Hindlimb muscle (tissue), 1 donor: ENCODE measurements around the gene GPR68. TPM values are rescaled to one million over a fixed set of nuclear protein-coding genes. Genes with fewer than 3 reads are reported as not detected.
"Not testable (repeated sequence)": the region's sequence is repeated elsewhere in the genome, so short reads cannot be mapped to it uniquely, and the experiment has no call there.

Experiments
- DNase-seq: peaks from one replicate; pipeline ENCODE4 v3.0.0-alpha.2; 2013
- polyA plus RNA-seq: library from polyadenylated mRNA; unstranded; fragments of 120-200 nt; gene quantifications from one replicate; pipeline ENCODE4 v1.2.1, GENCODE V29; 2013; ENCODE audit not compliant: insufficient read length

Gene GPR68
- polyA plus RNA-seq, 1 donor, result 0.75 TPM

GRCh38 chr14:91228112-91229004, 16.1 kb downstream of the GPR68 start:
- no peak for DNase-seq

DNA sequence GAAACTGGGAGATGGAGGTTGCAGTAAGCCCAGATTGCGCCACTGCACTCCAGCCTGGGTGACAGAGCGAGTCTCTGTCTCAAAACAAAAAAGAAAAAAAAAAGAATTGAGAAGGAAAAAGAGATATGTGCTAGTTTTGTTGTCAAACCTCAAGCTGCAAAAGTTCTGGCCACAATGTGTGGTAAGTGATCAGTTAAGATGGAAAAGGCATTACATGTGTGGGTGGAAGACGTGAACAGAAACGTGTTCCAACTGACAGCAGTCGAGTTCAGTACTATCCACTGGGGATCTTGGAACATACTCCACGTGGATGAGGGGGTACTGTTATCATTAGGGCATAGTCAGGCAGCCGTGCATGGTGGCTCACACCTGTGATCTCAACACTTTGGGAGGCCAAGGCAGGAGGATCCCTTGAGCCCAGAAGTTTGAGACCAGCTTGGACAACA, 17.3 kb downstream of the GPR68 start:
- no peak for DNase-seq

DNA sequence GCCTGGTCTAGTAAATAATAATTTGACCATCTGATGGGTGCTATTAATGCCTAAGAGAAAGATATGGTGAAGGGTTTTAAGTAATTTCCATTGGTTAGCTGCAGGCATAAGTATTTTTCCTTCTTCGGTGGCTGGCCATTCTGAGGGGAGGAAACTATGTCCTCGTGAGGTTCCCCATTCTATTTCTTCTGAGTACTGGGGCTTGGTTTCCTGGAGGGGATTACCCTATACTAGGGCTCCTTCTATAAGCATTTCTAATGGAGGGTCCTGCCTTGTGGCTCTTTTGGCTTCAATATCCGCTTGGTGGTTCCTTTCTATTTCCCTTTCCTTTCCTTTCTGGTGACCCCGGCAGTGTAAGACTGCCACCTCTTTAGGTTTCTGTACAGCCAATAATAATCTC, 18.1 kb downstream of the GPR68 start:
- not testable (repeated sequence) for DNase-seq

- DNase-seq, result no peak
Measured at GRCh38 chr14:91225025-91225424, 19.5 kb downstream of the GPR68 start.

- no peak for DNase-seq
Measured at GRCh38 chr14:91223028-91223783, 21.3 kb downstream of the GPR68 start.

GRCh38 chr14:91221270-91221669, 23.2 kb downstream of the GPR68 start:
- no peak for DNase-seq

DNA sequence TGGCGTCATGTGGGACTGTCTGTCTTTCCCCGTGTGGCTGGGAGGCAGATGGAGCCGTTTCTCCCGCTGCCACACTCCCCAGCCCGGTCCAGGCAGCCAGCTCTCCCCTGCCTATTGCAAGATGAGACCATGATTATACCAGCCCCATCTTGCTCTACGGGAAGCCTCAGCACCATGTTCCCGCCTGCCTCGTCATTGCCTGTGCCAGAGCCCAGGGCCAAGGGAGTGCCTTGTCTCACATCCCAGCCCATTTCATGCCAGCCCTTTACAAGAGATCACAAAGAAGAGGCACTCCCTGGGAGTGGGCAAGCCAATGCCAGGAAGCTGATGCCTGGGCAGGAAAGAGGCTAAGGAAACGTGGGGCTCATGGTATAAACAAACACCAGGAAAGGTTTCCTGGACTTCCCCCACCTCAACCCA, 23.9 kb downstream of the GPR68 start:
- DNase-seq, result no peak

GRCh38 chr14:91219517-91220389, 24.8 kb downstream of the GPR68 start:
- DNase-seq, result no peak

- no peak for DNase-seq
Measured at GRCh38 chr14:91218014-91218413, 26.5 kb downstream of the GPR68 start.

GRCh38 chr14:91216731-91217226, 27.7 kb downstream of the GPR68 start:
- no peak for DNase-seq

DNA sequence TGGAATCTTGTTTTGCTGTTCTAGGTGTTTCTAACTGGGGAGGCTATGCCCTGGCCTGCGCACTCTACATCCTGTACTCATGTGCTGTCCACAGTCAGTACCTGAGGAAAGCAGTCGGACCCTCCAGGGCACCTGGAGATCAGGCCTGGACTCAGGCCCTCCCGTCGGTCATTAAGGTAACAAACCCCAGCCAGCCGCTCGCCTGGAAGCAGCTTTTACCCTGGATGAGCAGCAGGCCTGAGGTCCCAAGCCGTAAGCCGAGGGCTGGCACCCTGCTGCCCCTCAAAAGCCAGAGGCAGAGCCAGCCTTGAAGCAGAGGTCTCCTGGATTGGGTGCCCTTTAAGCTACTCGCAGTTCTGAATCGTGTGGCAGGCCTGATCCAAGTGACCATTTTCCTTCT, 29.1 kb downstream of the GPR68 start:
- no peak for DNase-seq

DNA sequence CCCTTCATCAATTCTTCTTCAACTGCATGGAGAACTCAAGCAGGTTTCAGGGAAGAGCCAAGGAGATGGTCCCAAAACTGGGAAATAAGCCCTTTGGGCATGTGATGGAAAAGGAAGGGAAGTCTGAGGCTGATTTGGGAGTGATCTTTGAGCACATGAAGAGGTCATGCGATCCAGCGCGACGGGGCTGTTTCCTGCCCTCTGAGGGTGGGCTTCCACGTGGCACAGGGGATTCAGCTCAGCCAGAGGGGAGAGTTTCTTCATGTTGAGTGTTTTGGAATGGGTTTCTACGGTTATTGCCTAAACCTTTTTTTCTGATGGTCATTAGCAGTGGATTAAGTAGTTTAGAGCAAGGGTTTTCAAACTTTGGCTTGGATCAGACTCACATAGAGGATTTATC, 30.2 kb downstream of the GPR68 start:
- no peak for DNase-seq

DNA sequence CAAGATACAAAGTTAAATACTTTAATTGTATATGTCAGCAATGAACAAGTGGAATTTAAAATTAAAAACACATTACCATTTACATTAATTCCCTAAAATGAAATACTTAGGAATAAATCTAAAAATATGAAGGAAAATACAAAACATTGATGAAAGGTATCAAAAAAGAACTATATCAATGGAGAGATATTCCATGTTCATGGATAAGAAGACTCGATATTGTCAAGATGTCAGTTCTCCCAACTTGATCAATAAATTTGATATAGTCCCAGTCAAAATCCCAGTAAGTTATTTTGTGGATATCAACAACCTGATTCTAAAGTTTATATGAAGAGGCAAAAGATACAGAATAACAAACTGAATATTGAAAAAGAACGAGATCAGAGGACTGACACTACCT, 33.5 kb downstream of the GPR68 start:
- no peak for DNase-seq

GRCh38 chr14:91207008-91207407, 37.5 kb downstream of the GPR68 start:
- no peak for DNase-seq

DNA sequence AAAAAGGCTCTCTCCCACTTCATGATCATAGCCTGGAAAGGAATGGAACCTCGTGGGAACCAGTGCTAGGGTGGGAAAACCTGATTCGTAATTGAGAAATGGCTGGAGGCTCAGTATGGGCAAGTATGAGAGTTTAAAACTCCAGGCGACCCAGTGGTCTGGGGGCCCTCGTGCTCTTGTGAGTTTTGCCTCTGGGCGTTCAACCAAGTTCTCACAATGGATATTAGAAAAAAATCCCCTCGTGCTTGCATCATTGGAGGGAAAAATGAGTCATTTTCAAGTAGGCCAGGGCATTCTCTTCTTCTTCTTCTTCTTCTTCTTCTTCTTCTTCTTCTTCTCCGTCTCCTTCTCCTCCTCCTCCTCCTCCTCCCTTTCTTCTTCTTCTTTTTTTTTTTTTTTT, 39.0 kb downstream of the GPR68 start:
- no peak for DNase-seq

- DNase-seq, result no peak
Measured at GRCh38 chr14:91204657-91205056, 39.8 kb downstream of the GPR68 start.

GRCh38 chr14:91202234-91202974, 42.1 kb downstream of the GPR68 start:
- no peak for DNase-seq

- DNase-seq, result not testable (repeated sequence)
Measured at GRCh38 chr14:91200802-91201201, 43.7 kb downstream of the GPR68 start.

- no peak for DNase-seq
Measured at GRCh38 chr14:91197631-91198030, 46.9 kb downstream of the GPR68 start.

DNA sequence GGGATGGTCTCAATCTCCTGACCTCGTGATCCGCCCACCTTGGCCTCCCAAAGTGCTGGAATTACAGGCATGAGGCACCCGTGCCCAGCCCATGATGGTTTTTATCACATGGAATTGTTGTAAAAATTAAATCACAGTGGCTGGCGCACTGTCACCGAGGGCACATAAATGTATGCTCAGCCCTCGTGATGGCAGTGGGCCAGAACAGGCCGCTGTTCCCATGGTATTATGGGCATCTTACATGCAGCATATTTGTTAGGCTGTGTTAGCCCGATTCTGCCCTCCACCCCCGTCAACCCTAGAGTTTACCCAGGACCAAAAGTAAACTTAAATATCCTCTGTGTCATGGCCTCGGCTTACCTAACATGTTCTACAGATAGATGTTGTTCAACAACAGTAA, 48.6 kb downstream of the GPR68 start:
- no peak for DNase-seq

- no peak for DNase-seq
Measured at GRCh38 chr14:91193069-91193468, 51.4 kb downstream of the GPR68 start.

DNA sequence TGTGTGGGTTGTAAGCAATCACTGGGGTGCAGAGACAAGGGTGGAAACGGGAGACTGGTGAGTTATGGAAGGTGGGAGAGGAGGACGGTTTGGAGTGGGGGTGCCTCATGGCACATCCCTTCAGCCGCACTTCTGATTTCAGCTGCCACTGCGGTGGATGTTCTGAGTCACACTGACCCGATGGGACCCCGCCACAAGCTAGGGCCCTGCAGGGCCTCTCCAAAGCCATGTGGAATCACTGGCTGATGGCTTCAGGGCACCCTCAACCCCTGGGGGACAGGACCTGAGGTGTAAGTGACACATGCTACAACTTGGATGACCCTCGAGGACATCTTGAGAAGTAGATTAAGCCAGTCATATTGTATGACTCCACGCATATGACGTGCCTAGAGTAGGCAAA, 53.7 kb downstream of the GPR68 start:
- DNase-seq, result no peak
